ENCODE data around the gene TFPT. TPM values are rescaled to one million over a fixed set of nuclear protein-coding genes. Genes with fewer than 3 reads are reported as not detected.

TFPT gene, protein sequence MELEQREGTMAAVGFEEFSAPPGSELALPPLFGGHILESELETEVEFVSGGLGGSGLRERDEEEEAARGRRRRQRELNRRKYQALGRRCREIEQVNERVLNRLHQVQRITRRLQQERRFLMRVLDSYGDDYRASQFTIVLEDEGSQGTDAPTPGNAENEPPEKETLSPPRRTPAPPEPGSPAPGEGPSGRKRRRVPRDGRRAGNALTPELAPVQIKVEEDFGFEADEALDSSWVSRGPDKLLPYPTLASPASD
- total RNA-seq: 10 to 100 TPM; 18.2 to 24.7 (median 20.4) TPM
- 10 to 100 TPM; 22.2 to 28.6 (median 25.2) TPM for polyA plus RNA-seq

DNA sequence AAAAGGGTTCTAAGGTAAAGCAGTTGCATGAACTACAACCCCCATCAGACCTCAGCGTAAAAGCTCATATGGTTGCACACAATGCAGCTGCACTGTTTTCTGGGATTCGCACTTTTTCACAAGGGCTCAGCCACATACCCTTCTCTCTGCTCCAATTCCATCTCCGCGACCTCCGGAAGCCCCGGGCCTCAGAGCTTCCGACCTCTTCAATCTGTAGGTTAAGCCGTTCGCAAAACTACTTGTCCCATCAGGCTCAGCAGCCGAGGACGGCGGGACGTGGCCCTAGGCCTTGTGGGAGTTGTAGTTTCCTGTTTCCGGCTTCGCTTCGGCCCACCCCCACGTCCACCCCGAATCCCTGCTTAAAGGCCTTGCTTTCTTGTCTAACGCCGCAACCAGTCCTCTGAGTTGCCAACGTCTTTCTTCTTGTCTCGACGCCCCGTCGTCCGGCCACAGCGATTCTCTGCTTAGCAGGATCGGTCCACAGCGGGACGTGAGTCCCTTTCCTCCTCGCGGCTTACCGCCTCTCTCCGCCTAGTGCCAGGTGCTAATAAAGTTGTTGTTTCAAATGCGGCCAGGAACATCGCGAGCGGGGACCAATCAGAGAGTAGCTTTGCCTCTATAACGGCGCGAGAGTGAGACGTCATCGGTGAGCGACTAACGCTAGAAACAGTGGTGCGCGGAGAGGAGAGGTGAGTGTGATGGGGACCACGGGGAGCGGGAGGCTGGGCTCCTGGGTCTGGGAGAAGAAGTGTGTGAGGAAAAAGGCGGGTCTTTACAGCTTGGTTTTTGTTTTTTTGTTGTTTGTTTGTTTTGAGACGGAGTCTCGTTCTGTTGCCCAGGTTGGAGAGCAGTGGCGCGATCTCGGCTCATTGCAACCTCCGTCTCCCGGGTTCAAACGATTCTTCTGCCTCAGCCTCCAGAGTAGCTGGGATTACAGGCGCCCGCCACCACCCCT, at the start of gene TFPT, which contains the start of gene PRPF31:
TSS of gene TFPT (minus strand) at position 549 of the 955 bp plus-strand sequence. CDS start at position 161, 388 bp downstream.
TSS of gene PRPF31 (plus strand) at position 646 of the 955 bp plus-strand sequence. CDS start 2,525 bp downstream, outside the sequence.
- 0 to 1% methylated on average over 60 of the region's 60 CpGs for WGBS, 2 donors
- DNase-seq: peak; percentile 99
- H3K36me3 ChIP-seq: peaks cover 7 to 41% (median 22%) of the 10 kb centered on the region in 4 donors

DNA sequence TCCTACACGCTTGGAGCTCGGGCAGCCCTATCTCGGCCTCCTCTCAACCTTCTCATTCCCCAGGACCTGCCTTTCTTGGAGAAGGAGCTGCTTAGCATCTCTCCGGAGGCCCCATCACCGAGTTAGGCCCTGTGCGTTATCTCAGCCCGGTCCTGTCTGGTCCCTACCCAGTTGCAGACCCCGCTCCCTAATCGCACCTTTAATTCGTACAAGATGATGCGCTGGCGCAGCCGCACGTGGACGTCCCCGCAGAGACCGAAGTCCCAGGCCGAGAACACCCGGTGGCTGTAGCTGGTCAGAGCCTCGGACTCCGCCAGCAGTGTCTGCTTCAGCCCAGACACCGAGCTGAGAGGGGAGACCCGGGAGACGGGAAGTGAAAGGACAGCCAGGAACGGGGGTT, 49.8 kb upstream of the TFPT start:
- 88 to 93% methylated on average over 25 of the region's 25 CpGs for WGBS, 2 donors
- intact Hi-C loops (cut with DNase I): no loop called here
- Histone ChIP-seq H3K9me3 (no peaks in the 10 kb centered on the region), H3K27me3 (peaks cover 4 to 39% (median 25%) of the 10 kb centered on the region in 3 donors), H3K4me1 (peaks cover 0 to 42% (median 40%) of the 10 kb centered on the region in 4 donors), H3K27ac (no peak overlapping the region), H3K4me3 (no peak overlapping the region), H3K36me3 (no peaks in the 10 kb centered on the region)
- no peak for TF ChIP-seq POLR2AphosphoS5 (IDR thresholded peaks at IDR 0.05)
- TF ChIP-seq, protein P1, sequence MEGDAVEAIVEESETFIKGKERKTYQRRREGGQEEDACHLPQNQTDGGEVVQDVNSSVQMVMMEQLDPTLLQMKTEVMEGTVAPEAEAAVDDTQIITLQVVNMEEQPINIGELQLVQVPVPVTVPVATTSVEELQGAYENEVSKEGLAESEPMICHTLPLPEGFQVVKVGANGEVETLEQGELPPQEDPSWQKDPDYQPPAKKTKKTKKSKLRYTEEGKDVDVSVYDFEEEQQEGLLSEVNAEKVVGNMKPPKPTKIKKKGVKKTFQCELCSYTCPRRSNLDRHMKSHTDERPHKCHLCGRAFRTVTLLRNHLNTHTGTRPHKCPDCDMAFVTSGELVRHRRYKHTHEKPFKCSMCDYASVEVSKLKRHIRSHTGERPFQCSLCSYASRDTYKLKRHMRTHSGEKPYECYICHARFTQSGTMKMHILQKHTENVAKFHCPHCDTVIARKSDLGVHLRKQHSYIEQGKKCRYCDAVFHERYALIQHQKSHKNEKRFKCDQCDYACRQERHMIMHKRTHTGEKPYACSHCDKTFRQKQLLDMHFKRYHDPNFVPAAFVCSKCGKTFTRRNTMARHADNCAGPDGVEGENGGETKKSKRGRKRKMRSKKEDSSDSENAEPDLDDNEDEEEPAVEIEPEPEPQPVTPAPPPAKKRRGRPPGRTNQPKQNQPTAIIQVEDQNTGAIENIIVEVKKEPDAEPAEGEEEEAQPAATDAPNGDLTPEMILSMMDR (IDR thresholded peaks at IDR 0.05): no peak
- no peak for DNase-seq

More for the DNA sequence above, at the start of gene TFPT, which contains the start of gene PRPF31:
- Histone ChIP-seq H3K27me3 (no peaks in the 10 kb centered on the region), H3K27ac (peak within 1 kb of the TSS; percentile 87 to 89 (median 88)), H3K4me1 (peaks cover 2 to 29% (median 25%) of the 10 kb centered on the region in 4 donors), H3K4me3 (peak within 1 kb of the TSS; percentile 67 to 89 (median 72)), H3K9me3 (no peaks in the 10 kb centered on the region)
- intact Hi-C loops (cut with DNase I): loop anchor here (1.0 to 2.0 kb wide), 2 partner anchors 13 to 21 kb away; partner anchors contain the start of genes CNOT3 and NDUFA3
- peak; percentile 84 to 94 (median 90) for TF ChIP-seq POLR2AphosphoS5 (IDR thresholded peaks at IDR 0.05)
- peak; percentile 73 to 77 for TF ChIP-seq POLR2A (IDR thresholded peaks at IDR 0.05)
- peak in 1 of 4 donors; percentile 15 for TF ChIP-seq EP300 (IDR thresholded peaks at IDR 0.05)
- TF ChIP-seq, protein P1 (IDR thresholded peaks at IDR 0.05): no peak

DNA sequence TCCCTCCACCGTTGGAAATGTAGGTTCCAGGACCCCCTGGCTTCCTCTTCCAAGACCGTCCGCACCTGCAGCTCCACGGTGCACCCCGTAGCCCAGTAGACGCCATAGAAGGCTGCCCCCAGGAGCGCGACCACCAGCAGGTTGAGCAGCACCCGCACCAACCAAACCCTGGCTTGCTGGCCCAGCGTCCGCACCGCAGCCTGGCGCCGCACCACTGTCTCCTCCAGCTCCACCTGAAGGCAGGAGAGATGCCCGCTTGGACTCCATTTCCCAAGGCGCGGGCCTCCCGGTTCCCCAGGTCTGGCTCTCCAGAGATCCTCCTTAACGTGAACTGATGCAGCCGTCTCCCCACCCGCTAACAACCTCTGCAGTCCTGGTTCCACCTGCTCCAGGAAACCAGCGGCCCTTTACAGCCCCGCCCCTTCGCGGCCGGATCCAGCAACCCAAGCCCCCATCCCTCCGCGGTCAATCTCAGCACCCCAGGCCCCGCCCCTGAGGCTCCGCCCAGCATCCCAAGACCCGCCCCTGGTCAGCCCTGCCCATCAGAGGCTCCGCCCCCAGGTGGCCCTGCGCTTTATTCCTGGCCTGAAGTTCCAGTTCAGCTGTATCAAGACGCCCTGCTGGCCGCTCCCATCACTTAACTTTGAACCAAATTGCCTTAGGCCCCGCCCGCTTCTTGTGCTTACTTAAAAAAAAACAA, 49.1 kb upstream of the TFPT start:
- Histone ChIP-seq H3K9me3 (no peaks in the 10 kb centered on the region), H3K27ac (no peak overlapping the region), H3K4me3 (no peak overlapping the region), H3K36me3 (no peaks in the 10 kb centered on the region), H3K4me1 (peaks cover 0 to 44% (median 42%) of the 10 kb centered on the region in 4 donors), H3K27me3 (peaks cover 4 to 39% (median 25%) of the 10 kb centered on the region in 3 donors)
- 11 to 16% methylated on average over 37 of the region's 37 CpGs for WGBS, 2 donors
- intact Hi-C loops (cut with DNase I): loop anchor here (5.0 kb wide), 1 partner anchor 38 kb away; the partner anchor contains the start of gene RPS9
- peak; percentile 85 for DNase-seq
- TF ChIP-seq POLR2AphosphoS5 (IDR thresholded peaks at IDR 0.05) (no peak), EP300 (IDR thresholded peaks at IDR 0.05) (no peak), POLR2A (IDR thresholded peaks at IDR 0.05) (no peak)
- TF ChIP-seq, protein P1 (IDR thresholded peaks at IDR 0.05): no peak

DNA sequence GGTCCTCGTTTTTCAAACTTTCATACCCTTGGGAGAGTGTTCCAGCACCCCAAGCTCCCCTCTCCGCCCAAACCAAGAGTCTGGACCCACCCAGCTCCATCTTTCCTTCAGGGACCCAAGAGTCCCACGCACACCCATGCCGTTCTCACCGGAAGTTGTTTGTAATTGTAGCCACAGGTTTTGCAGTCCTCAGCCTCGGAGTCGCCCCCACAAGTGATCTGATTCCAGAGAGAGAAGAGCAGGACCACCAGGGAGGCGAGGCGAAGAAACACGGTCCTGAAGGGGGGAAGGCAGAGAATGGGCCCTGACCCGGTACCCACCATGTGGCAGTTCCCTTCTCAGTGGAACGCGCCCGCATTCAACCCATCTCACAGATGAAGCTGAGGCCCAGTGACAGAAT, 47.4 kb upstream of the TFPT start:
- 48 to 64% methylated on average over 14 of the region's 14 CpGs for WGBS, 2 donors
- Histone ChIP-seq H3K9me3 (no peaks in the 10 kb centered on the region), H3K4me1 (peaks cover 0 to 53% (median 51%) of the 10 kb centered on the region in 4 donors), H3K27me3 (peaks cover 4 to 33% (median 25%) of the 10 kb centered on the region in 3 donors), H3K36me3 (peaks cover 0 to 4% (median 1%) of the 10 kb centered on the region in 4 donors), H3K27ac (peak overlapping the region; percentile 42 to 94 (median 56)), H3K4me3 (peak overlapping the region in 3 of 4 donors; percentile 29 to 48 (median 41))
- TF ChIP-seq EP300 (IDR thresholded peaks at IDR 0.05): no peak
- TF ChIP-seq POLR2A (IDR thresholded peaks at IDR 0.05): no peak
- TF ChIP-seq, protein P1 (IDR thresholded peaks at IDR 0.05): no peak
- TF ChIP-seq POLR2AphosphoS5 (IDR thresholded peaks at IDR 0.05): no peak
- intact Hi-C loops (cut with DNase I): loop anchor here (5.0 kb wide), 1 partner anchor 39 kb away; the partner anchor contains the start of gene RPS9
- DNase-seq: no peak

All from sigmoid colon (tissue), 7 donors.